Frontal cortex (tissue), 4 donors: ENCODE results near the gene KAZN. TPM values are rescaled to one million over a fixed set of nuclear protein-coding genes. Genes with fewer than 3 reads are reported as not detected.
A peak's percentile ranks its signal among the peaks of the same experiment; 100 is the strongest.

Source experiments
- DNase-seq, 2 donors: peaks; one replicate each; pipeline ENCODE4 v3.0.0; 2012; ENCODE audit warnings: low spot score in 2 of 2
- FAIRE-seq: peaks from 2 replicates; lab custom pipeline; 2012; peaks lifted over from hg19 to GRCh38; lab: Jason Lieb, UNC
- total RNA-seq: library from RNA; depleted of rRNA; stranded (reverse); fragments of >200 nt; gene quantifications from one replicate; pipeline ENCODE4 v1.2.3, GENCODE V29; 2014
- donor health status: control.
- donor health status: control.
- donor health status: control.

The KAZN gene
- total RNA-seq, 1 donor from 2014 or later, result 17.1 TPM

GRCh38 chr1:14666373-14666772 is 67.9 kb downstream of the KAZN start:
- DNase-seq (no peak), FAIRE-seq (no peak)

- no peak for DNase-seq
- FAIRE-seq, result no peak
Measured at GRCh38 chr1:14666962-14667650, 68.6 kb downstream of the KAZN start.

- DNase-seq (no peak), FAIRE-seq (no peak)
Measured at GRCh38 chr1:14667651-14667984, 69.1 kb downstream of the KAZN start.

- FAIRE-seq, result no peak
Measured at GRCh38 chr1:14668538-14668937, 70.1 kb downstream of the KAZN start.

GRCh38 chr1:14672005-14672404 is 73.5 kb downstream of the KAZN start:
- FAIRE-seq (no peak), DNase-seq (no peak)

More at GRCh38 chr1:14668538-14668937, 70.1 kb downstream of the KAZN start:
- DNase-seq, result no peak

- FAIRE-seq (no peak), DNase-seq (no peak)
Measured at GRCh38 chr1:14674030-14674429, 75.5 kb downstream of the KAZN start.

GRCh38 chr1:14676400-14676799 is 77.9 kb downstream of the KAZN start:
- FAIRE-seq (no peak), DNase-seq (no peak)

GRCh38 chr1:14677292-14677971 is 78.9 kb downstream of the KAZN start:
- no peak for FAIRE-seq
- no peak for DNase-seq

GRCh38 chr1:14678011-14678638 is 79.6 kb downstream of the KAZN start:
- FAIRE-seq (no peak), DNase-seq (no peak)

- DNase-seq, result no peak
- no peak for FAIRE-seq
Measured at GRCh38 chr1:14679027-14679688, 80.7 kb downstream of the KAZN start.

- FAIRE-seq, result no peak
- DNase-seq, result no peak
Measured at GRCh38 chr1:14681182-14681581, 82.7 kb downstream of the KAZN start.

- DNase-seq (no peak), FAIRE-seq (no peak)
Measured at GRCh38 chr1:14682941-14683621, 84.6 kb downstream of the KAZN start.

GRCh38 chr1:14685078-14685477 is 86.6 kb downstream of the KAZN start:
- DNase-seq (no peak), FAIRE-seq (no peak)

GRCh38 chr1:14686701-14687100 is 88.2 kb downstream of the KAZN start:
- FAIRE-seq (no peak), DNase-seq (no peak)

GRCh38 chr1:14687147-14687546 is 88.7 kb downstream of the KAZN start:
- DNase-seq, result no peak
- no peak for FAIRE-seq

GRCh38 chr1:14689996-14690615 is 91.6 kb downstream of the KAZN start:
- DNase-seq, result peak in 1 of 2 donors; percentile 16
- FAIRE-seq, result no peak

GRCh38 chr1:14693949-14694348 is 95.5 kb downstream of the KAZN start:
- DNase-seq (no peak), FAIRE-seq (no peak)

GRCh38 chr1:14694589-14694988 is 96.1 kb downstream of the KAZN start:
- DNase-seq, result no peak
- FAIRE-seq, result no peak

GRCh38 chr1:14696761-14697160 is 98.3 kb downstream of the KAZN start:
- FAIRE-seq, result no peak

GRCh38 chr1:14697353-14697752 is 98.9 kb downstream of the KAZN start:
- DNase-seq (no peak), FAIRE-seq (no peak)

More at GRCh38 chr1:14696761-14697160, 98.3 kb downstream of the KAZN start:
- DNase-seq, result no peak
